ENCODE results near the gene TUBB4B. TPM values are rescaled to one million over a fixed set of nuclear protein-coding genes. Genes with fewer than 3 reads are reported as not detected.
"Not testable (repeated sequence)": the region's sequence is repeated elsewhere in the genome, so short reads cannot be mapped to it uniquely, and the experiment has no call there.

TUBB4B gene
- total RNA-seq, 1 donor: 67.7 TPM

GRCh38 chr9:137240318-137240840, 708 bp upstream of the TUBB4B start:
- peaks cover 43% of the 10 kb centered on the region for H3K79me2 ChIP-seq (ENCODE audit: insufficient read depth, low read length)

GRCh38 chr9:137241490-137242268, 592 bp downstream of the TUBB4B start:
- Histone ChIP-seq H3K4me3 (ENCODE audit: insufficient read depth, low read length) (peak overlapping the region; percentile 89), H2AFZ (ENCODE audit: low read length) (no peak overlapping the region), H3K9me3 (ENCODE audit: low read depth, low read length) (no peaks in the 10 kb centered on the region), H3K36me3 (ENCODE audit: insufficient read depth, low read length) (peaks cover 20% of the 10 kb centered on the region), H4K20me1 (ENCODE audit: insufficient read depth, low read length) (peaks cover 35% of the 10 kb centered on the region), H3K79me2 (ENCODE audit: insufficient read depth, low read length) (peaks cover 43% of the 10 kb centered on the region), H3K4me1 (ENCODE audit: insufficient read depth, low read length) (peaks cover 9% of the 10 kb centered on the region), H3K4me2 (ENCODE audit: insufficient read depth, low read length) (peak overlapping the region; percentile 88), H3K27ac (ENCODE audit: low read depth, low read length) (peak overlapping the region; percentile 34), H3K27me3 (ENCODE audit: insufficient read depth, low read length) (no peaks in the 10 kb centered on the region)
- no peak for TF ChIP-seq CTCF (IDR thresholded peaks at IDR 0.05; ENCODE audit: extremely low read depth, low read depth, low read length)
- peak; percentile 99 for DNase-seq (ENCODE audit: insufficient read length, low spot score, missing footprints)

More at GRCh38 chr9:137240318-137240840, 708 bp upstream of the TUBB4B start:
- H3K4me1 ChIP-seq (ENCODE audit: insufficient read depth, low read length): peaks cover 11% of the 10 kb centered on the region
- peak; percentile 98 for DNase-seq (ENCODE audit: insufficient read length, low spot score, missing footprints)
- H3K4me2 ChIP-seq (ENCODE audit: insufficient read depth, low read length): peak overlapping the region; percentile 92
- peak overlapping the region; percentile 82 for H3K4me3 ChIP-seq (ENCODE audit: insufficient read depth, low read length)
- H2AFZ ChIP-seq (ENCODE audit: low read length): peak overlapping the region; percentile 72
- no peaks in the 10 kb centered on the region for H3K9me3 ChIP-seq (ENCODE audit: low read depth, low read length)
- H3K36me3 ChIP-seq (ENCODE audit: insufficient read depth, low read length): peaks cover 20% of the 10 kb centered on the region
- H3K27ac ChIP-seq (ENCODE audit: low read depth, low read length): peak overlapping the region; percentile 82
- peaks cover 42% of the 10 kb centered on the region for H4K20me1 ChIP-seq (ENCODE audit: insufficient read depth, low read length)
- no peaks in the 10 kb centered on the region for H3K27me3 ChIP-seq (ENCODE audit: insufficient read depth, low read length)
- no peak for TF ChIP-seq CTCF (IDR thresholded peaks at IDR 0.05; ENCODE audit: extremely low read depth, low read depth, low read length)

- Histone ChIP-seq H2AFZ (ENCODE audit: low read length) (no peak overlapping the region), H3K4me1 (ENCODE audit: insufficient read depth, low read length) (peaks cover 8% of the 10 kb centered on the region), H4K20me1 (ENCODE audit: insufficient read depth, low read length) (peaks cover 31% of the 10 kb centered on the region), H3K27me3 (ENCODE audit: insufficient read depth, low read length) (no peaks in the 10 kb centered on the region), H3K27ac (ENCODE audit: low read depth, low read length) (peak overlapping the region; percentile 34), H3K4me2 (ENCODE audit: insufficient read depth, low read length) (peak overlapping the region; percentile 88), H3K4me3 (ENCODE audit: insufficient read depth, low read length) (peak overlapping the region; percentile 89), H3K9me3 (ENCODE audit: low read depth, low read length) (no peaks in the 10 kb centered on the region), H3K79me2 (ENCODE audit: insufficient read depth, low read length) (peaks cover 39% of the 10 kb centered on the region), H3K36me3 (ENCODE audit: insufficient read depth, low read length) (peaks cover 20% of the 10 kb centered on the region)
- peak; percentile 80 for DNase-seq (ENCODE audit: insufficient read length, low spot score, missing footprints)
- no peak for TF ChIP-seq CTCF (IDR thresholded peaks at IDR 0.05; ENCODE audit: extremely low read depth, low read depth, low read length)
Observed at GRCh38 chr9:137242269-137243203, 1.4 kb downstream of the TUBB4B start.

DNA sequence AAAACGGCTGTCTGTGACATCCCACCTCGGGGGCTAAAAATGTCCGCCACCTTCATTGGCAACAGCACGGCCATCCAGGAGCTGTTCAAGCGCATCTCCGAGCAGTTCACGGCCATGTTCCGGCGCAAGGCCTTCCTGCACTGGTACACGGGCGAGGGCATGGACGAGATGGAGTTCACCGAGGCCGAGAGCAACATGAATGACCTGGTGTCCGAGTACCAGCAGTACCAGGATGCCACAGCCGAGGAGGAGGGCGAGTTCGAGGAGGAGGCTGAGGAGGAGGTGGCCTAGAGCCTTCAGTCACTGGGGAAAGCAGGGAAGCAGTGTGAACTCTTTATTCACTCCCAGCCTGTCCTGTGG, 2.2 kb downstream of the TUBB4B start:
- H3K27ac ChIP-seq (ENCODE audit: low read depth, low read length); H3K27me3 ChIP-seq (ENCODE audit: insufficient read depth, low read length); DNase-seq (ENCODE audit: insufficient read length, low spot score, missing footprints); H3K9me3 ChIP-seq (ENCODE audit: low read depth, low read length); H3K4me1 ChIP-seq (ENCODE audit: insufficient read depth, low read length); H2AFZ ChIP-seq (ENCODE audit: low read length): not testable (repeated sequence)
- Histone ChIP-seq H4K20me1 (ENCODE audit: insufficient read depth, low read length) (peaks cover 31% of the 10 kb centered on the region), H3K4me2 (ENCODE audit: insufficient read depth, low read length) (peak overlapping the region; percentile 88), H3K79me2 (ENCODE audit: insufficient read depth, low read length) (peaks cover 33% of the 10 kb centered on the region), H3K36me3 (ENCODE audit: insufficient read depth, low read length) (peaks cover 20% of the 10 kb centered on the region), H3K4me3 (ENCODE audit: insufficient read depth, low read length) (peak overlapping the region; percentile 89)
